Measurements from ENCODE around the gene NT5DC1.
A peak's percentile ranks its signal among the peaks of the same experiment; 100 is the strongest.

Gene NT5DC1

GRCh38 chr6:116246089-116246488 is 145.4 kb downstream of the NT5DC1 start:
- DNase-seq (ENCODE audit: low read depth) = no peak

- DNase-seq (ENCODE audit: low read depth) = no peak
These were observed 146.6 kb downstream of the NT5DC1 start for GRCh38 chr6:116247285-116247684.

DNA sequence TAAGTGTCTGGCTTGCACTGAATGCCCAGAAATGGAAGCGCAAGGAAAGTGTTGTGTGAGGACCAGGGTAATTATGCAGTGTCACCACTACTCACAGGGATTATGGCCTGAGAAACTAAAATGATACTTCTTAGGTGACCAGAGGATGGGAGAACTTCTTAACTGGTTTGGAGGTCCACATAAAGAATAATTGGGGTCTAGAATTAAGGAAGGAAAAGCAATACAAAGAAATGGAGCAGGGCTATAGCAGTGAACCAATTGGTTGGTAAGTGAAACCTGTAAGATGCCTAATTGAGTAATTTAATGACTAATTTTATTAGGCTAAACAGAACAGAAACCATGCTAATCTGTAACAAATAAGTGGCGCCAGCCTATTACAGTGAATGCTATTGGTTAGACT is 147.9 kb downstream of the NT5DC1 start:
- DNase-seq (ENCODE audit: low read depth) = no peak

- DNase-seq (ENCODE audit: low read depth) = no peak
These were observed 151.1 kb downstream of the NT5DC1 start for GRCh38 chr6:116251568-116252384.

DNA sequence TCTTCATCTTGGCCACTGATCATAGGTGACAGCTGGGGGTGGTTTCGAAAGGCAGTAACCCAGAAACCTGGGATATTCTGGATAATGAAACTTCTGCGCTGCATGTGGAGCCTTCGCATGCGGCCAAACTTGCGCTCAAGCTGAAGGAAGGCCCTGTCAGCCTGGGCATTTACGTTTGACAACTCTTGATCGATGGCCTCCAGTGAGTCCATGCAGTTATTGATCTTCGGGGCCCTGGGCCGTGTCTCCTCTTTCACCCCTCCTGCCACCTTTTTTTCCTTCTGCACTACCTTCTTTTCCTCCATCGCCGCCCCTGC is 152.5 kb downstream of the NT5DC1 start:
- DNase-seq (ENCODE audit: low read depth) = no peak

- peak; percentile 82 for DNase-seq (ENCODE audit: low read depth)
These were observed 153.0 kb downstream of the NT5DC1 start, which contains the start of gene TSPYL4 for GRCh38 chr6:116253505-116254296. TSS of gene TSPYL4 (minus strand) at chr6:116254075. CDS start at chr6:116254008, 67 bp downstream.

- DNase-seq (ENCODE audit: low read depth) = no peak
These were observed 153.8 kb downstream of the NT5DC1 start for GRCh38 chr6:116254297-116255056.

DNA sequence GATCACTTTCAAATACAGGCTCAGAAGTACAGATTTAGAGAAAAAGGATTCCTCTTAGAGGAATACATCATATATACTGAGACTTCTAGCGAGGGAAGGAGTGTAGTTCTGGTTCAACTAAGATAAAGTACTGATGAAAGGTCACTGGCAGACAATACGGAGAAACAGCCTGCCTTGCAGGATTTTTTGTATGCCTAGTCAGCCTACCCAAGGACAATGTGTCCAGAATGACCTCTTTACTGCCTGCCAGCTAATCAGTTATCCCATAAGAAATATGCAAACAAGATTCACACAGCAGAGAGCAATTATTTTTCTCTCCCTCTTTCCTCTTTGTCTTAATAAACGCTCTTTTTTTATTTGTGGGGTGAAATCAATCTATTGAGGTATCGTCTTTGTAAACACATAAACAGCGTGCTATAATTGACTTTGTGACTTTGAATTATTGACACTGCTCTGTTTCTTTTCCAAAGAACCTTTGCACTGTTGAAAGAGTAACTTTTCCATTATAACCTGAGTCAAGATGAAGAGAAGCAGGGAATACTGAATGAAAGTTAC is 154.7 kb downstream of the NT5DC1 start:
- DNase-seq (ENCODE audit: low read depth) = no peak

DNA sequence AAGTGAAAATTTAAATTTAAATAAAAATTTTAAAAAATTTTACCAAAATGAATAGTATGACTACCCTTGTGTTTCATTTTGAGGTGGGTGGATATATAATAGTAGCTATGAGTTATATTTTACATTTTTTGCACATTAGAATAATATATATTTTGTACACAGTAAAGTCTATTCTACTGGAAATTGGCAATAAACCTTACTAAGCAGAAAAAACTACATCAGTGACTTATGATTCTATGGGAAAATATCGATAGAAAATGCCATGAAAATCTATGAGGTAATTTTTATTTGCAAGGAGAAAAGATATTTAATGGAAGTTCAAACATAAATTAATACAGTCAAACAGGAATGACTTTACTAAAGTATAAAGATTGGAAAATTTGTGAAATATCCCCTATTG is 156.0 kb downstream of the NT5DC1 start:
- no peak for DNase-seq (ENCODE audit: low read depth)

GRCh38 chr6:116258520-116258919 is 157.9 kb downstream of the NT5DC1 start:
- no peak for DNase-seq (ENCODE audit: low read depth)

DNA sequence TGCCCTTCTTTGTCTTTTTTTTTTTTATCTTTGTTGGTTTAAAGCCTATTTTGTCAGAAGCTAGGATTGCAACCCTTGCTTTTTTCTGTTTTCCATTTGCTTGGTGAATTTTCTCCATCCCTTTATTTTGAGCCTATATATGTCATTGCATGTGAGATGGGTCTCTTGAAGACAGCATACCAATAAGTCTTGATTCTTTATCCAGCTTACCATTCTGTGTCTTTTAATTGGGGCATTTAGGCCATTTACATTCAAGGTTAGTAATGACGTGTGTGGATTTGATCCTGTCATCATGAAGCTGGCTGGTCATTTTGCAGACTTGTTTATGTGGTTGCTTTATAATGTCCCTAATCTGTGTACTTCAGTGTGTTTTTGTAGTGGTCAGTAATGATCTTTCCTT is 162.7 kb downstream of the NT5DC1 start:
- no peak for DNase-seq (ENCODE audit: low read depth)

GRCh38 chr6:116265041-116265829 is 164.6 kb downstream of the NT5DC1 start:
- no peak for DNase-seq (ENCODE audit: low read depth)

GRCh38 chr6:116266803-116267202 is 166.2 kb downstream of the NT5DC1 start:
- no peak for DNase-seq (ENCODE audit: low read depth)

- no peak for DNase-seq (ENCODE audit: low read depth)
These were observed 167.4 kb downstream of the NT5DC1 start for GRCh38 chr6:116267836-116268588.

DNA sequence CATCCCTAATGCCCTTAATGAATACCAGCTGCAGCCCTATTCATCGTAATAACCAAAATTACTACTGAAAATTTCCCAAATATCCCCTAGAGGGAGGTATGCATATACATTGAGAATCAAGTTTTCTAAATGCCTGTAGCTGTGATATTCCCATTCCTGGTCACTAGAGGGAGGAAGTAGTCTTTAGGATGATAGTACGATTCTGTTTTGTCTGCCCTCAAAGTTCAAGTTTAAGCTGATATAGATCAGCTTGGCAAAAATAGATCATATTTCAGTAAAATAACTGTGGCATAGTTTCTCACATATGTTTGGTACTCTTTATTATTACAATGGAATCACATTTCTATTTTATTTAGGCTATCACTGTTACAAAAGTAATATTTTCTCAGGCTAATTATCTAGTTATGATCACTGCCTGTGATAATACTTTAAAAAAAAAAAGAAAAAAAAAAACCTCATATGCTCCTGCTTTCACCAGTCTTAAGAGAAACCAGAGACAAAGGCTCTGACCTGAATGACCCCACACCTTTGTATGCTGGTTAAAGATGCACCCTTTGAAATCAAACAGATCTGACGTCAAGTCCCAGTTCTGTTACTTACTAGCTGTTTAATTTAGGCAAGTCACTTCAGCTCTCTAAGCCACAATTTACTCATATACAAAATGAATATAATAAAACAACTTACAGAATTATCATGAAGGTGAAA is 168.1 kb downstream of the NT5DC1 start:
- DNase-seq (ENCODE audit: low read depth) = no peak

GRCh38 chr6:116271149-116271708 is 170.6 kb downstream of the NT5DC1 start:
- DNase-seq (ENCODE audit: low read depth) = no peak

DNA sequence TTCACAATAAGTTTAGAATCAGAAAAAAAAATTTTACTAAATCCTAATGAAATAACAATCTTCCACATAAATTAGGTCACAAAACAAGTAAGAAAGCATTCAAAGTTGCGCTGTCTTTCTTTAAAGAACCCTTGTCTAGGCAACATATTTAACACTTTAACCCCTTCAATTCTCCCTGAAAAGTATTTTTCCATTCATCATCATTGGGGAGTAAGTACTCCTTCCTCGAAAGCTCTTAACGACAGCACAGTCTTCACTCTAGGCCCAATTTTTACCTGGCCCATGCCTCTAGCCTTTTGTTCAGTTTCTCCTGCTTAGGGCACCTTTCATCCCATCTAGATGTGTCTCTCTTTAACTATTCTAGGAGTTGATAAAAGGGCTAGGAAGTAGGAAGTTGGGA is 176.5 kb downstream of the NT5DC1 start:
- no peak for DNase-seq (ENCODE audit: low read depth)

DNA sequence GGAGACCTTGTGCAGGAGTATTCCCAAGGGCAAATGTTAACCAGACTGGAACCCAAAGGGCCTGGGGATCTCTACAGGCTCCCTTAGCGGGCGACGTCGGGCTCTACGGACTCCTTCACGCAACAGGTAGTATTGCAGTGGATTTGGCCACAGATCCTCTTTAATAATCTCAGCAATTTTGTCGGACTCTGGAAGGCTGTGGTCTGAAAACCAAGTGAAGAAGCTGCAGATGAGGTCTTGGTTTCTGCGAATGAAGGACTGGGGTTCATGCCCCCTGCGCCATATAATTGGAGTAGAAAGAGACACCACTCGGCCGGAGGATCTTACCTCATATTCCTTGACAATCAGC is 177.8 kb downstream of the NT5DC1 start:
- no peak for DNase-seq (ENCODE audit: low read depth)

GRCh38 chr6:116278854-116279231 is 178.2 kb downstream of the NT5DC1 start:
- no peak for DNase-seq (ENCODE audit: low read depth)

Data from stimulated activated CD8-positive, alpha-beta memory T cell treated with anti-CD3 and anti-CD28 coated beads, Interleukin-15, amount 100 ng/mL, for 1 hour (primary cell).